ENCODE results near the gene MR1.

DNA sequence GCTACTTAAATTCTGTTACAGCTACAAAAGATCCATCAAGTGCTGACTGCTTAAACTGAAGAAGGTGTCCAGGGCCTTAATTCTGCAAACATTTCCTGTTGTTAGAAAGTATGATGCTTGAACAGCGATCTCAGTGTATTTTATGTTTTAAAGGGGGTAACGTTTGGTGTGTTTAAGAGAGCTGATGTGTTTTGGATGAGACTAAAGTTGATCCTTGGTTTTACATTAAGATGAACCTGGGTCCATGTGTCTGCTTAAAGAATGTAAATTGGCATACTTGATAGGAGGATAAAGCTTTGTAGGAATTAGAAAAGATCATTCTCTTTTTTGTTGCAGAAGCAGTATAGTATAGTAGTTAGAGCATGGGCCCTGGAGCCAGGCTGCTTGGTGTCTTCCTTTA is 58.3 kb downstream of the MR1 start:
- TF ChIP-seq, protein P1, sequence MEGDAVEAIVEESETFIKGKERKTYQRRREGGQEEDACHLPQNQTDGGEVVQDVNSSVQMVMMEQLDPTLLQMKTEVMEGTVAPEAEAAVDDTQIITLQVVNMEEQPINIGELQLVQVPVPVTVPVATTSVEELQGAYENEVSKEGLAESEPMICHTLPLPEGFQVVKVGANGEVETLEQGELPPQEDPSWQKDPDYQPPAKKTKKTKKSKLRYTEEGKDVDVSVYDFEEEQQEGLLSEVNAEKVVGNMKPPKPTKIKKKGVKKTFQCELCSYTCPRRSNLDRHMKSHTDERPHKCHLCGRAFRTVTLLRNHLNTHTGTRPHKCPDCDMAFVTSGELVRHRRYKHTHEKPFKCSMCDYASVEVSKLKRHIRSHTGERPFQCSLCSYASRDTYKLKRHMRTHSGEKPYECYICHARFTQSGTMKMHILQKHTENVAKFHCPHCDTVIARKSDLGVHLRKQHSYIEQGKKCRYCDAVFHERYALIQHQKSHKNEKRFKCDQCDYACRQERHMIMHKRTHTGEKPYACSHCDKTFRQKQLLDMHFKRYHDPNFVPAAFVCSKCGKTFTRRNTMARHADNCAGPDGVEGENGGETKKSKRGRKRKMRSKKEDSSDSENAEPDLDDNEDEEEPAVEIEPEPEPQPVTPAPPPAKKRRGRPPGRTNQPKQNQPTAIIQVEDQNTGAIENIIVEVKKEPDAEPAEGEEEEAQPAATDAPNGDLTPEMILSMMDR (IDR thresholded peaks at IDR 0.05), result no peak
- TF ChIP-seq POLR2A (IDR thresholded peaks at IDR 0.05), result no peak
- TF ChIP-seq EP300 (IDR thresholded peaks at IDR 0.05), result no peak
- TF ChIP-seq POLR2AphosphoS5 (IDR thresholded peaks at IDR 0.05), result no peak

All from stomach (tissue), 4 donors.